ENCODE data around the gene TTN. TPM values are rescaled to one million over a fixed set of nuclear protein-coding genes. Genes with fewer than 3 reads are reported as not detected.

The TTN gene
- total RNA-seq, result 1 to 10 TPM; 1.3 to 8.6 (median 2.1) TPM
- long read RNA-seq, donor 1, partial matches to known transcripts, result 0 of 1 reads
- long read RNA-seq, donor 1, other reads (novel, unspliced or antisense), result 1 of 1 reads
- long read RNA-seq, donor 2, result 0 reads

GRCh38 chr2:178807227-178808008, at the start of gene TTN:
TSS of gene TTN (minus strand) at chr2:178807423. CDS start at chr2:178804642, 2,781 bp downstream.
- H3K36me3 ChIP-seq (ENCODE audit: low read depth), result no peaks in the 10 kb centered on the region
- no peak for DNase-seq
- H3K4me1 ChIP-seq (ENCODE audit: low read depth), result no peaks in the 10 kb centered on the region
- no peak for ATAC-seq
- TF ChIP-seq CTCF (IDR thresholded peaks at IDR 0.05), result no peak
- no peaks in the 10 kb centered on the region for H3K9me3 ChIP-seq
- intact Hi-C loops (cut with DNase I, micrococcal nuclease), result no loop called here
- no peak within 1 kb of the TSS for H3K4me3 ChIP-seq

- intact Hi-C loops (cut with DNase I, micrococcal nuclease), result no loop called here
- DNase-seq, result no peak
- no peak for TF ChIP-seq CTCF (IDR thresholded peaks at IDR 0.05)
These were observed 47.9 kb upstream of the TTN start for GRCh38 chr2:178855151-178855550.

GRCh38 chr2:178848335-178848734, 41.1 kb upstream of the TTN start:
- Histone ChIP-seq H3K9me3 (no peaks in the 10 kb centered on the region), H3K4me1 (ENCODE audit: low read depth) (no peaks in the 10 kb centered on the region), H3K4me3 (no peak overlapping the region), H3K36me3 (ENCODE audit: low read depth) (no peaks in the 10 kb centered on the region)
- DNase-seq (no peak), ATAC-seq (no peak)
- intact Hi-C loops (cut with DNase I, micrococcal nuclease), result no loop called here
- no peak for TF ChIP-seq CTCF (IDR thresholded peaks at IDR 0.05)

More at GRCh38 chr2:178855151-178855550, 47.9 kb upstream of the TTN start:
- no peak for ATAC-seq
- H3K4me1 ChIP-seq (ENCODE audit: low read depth), result no peaks in the 10 kb centered on the region
- H3K36me3 ChIP-seq (ENCODE audit: low read depth), result no peaks in the 10 kb centered on the region
- no peaks in the 10 kb centered on the region for H3K9me3 ChIP-seq
- no peak overlapping the region for H3K4me3 ChIP-seq

GRCh38 chr2:178846458-178846802, 39.2 kb upstream of the TTN start:
- no peaks in the 10 kb centered on the region for H3K36me3 ChIP-seq (ENCODE audit: low read depth)
- H3K9me3 ChIP-seq, result no peaks in the 10 kb centered on the region
- no peak for ATAC-seq
- no peak overlapping the region for H3K4me3 ChIP-seq
- no peak for TF ChIP-seq CTCF (IDR thresholded peaks at IDR 0.05)
- intact Hi-C loops (cut with DNase I, micrococcal nuclease), result no loop called here
- no peaks in the 10 kb centered on the region for H3K4me1 ChIP-seq (ENCODE audit: low read depth)
- no peak for DNase-seq

GRCh38 chr2:178845566-178846457, 38.6 kb upstream of the TTN start:
- no peak for DNase-seq
- Histone ChIP-seq H3K4me3 (no peak overlapping the region), H3K4me1 (ENCODE audit: low read depth) (no peaks in the 10 kb centered on the region), H3K36me3 (ENCODE audit: low read depth) (no peaks in the 10 kb centered on the region), H3K9me3 (no peaks in the 10 kb centered on the region)
- no peak for ATAC-seq
- TF ChIP-seq CTCF (IDR thresholded peaks at IDR 0.05), result no peak
- intact Hi-C loops (cut with DNase I, micrococcal nuclease), result no loop called here
